NB4 (cell line): ENCODE data around the gene WNK1.
A peak's percentile ranks its signal among the peaks of the same experiment; 100 is the strongest.

Experiments
- DNase-seq: peaks from one replicate; pipeline ENCODE4 v3.0.0; 2010; ENCODE audit warnings: low read depth
- H3K4me3 ChIP-seq: one replicate; pipeline ENCODE4 v1.5.1; 2011; ENCODE audit warnings: mild to moderate bottlenecking, low read depth, low read length, moderate library complexity
- MYC ChIP-seq: IDR thresholded peaks from 2 replicates; pipeline ENCODE4 v1.6.1; 2011; ENCODE audit warnings: low read depth, low read length
- POLR2A ChIP-seq: IDR thresholded peaks from 2 replicates; pipeline ENCODE4 v1.6.1; 2011; ENCODE audit warnings: mild to moderate bottlenecking; ENCODE audit not compliant: insufficient read length; ENCODE audit errors: extremely low read depth
- TF ChIP-seq, protein P1 (sequence below): IDR thresholded peaks from one replicate; pipeline ENCODE4 v1.5.1; 2012; ENCODE audit warnings: low read depth, low read length
- TF ChIP-seq, protein P2 (sequence below): IDR thresholded peaks from 2 replicates; pipeline ENCODE4 v1.6.1; 2011; ENCODE audit warnings: low read depth, low read length

The WNK1 gene

DNA sequence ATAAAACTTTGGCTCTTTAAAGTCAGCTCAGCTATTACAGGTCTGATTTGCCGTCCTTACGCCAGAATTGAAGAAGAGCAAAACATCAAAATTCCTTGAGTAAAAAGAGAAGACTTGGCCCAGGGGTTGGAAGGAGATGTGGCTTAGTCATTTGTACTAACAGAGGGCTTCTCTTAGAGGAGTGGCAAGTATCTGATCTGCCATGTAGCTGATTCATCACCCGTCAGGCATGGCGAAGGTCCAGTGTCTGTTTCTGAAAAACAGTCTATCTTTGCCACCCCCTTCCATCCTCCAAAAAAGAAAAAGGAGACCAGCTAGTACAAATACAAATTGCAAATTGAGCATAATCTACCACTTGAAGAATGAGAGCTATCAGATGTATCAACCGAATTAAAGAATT lies 105.2 kb downstream of the WNK1 start:
- TF ChIP-seq POLR2A (no peak), MYC (no peak)
- TF ChIP-seq, protein P1, sequence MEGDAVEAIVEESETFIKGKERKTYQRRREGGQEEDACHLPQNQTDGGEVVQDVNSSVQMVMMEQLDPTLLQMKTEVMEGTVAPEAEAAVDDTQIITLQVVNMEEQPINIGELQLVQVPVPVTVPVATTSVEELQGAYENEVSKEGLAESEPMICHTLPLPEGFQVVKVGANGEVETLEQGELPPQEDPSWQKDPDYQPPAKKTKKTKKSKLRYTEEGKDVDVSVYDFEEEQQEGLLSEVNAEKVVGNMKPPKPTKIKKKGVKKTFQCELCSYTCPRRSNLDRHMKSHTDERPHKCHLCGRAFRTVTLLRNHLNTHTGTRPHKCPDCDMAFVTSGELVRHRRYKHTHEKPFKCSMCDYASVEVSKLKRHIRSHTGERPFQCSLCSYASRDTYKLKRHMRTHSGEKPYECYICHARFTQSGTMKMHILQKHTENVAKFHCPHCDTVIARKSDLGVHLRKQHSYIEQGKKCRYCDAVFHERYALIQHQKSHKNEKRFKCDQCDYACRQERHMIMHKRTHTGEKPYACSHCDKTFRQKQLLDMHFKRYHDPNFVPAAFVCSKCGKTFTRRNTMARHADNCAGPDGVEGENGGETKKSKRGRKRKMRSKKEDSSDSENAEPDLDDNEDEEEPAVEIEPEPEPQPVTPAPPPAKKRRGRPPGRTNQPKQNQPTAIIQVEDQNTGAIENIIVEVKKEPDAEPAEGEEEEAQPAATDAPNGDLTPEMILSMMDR: no peak
- TF ChIP-seq, protein P2, sequence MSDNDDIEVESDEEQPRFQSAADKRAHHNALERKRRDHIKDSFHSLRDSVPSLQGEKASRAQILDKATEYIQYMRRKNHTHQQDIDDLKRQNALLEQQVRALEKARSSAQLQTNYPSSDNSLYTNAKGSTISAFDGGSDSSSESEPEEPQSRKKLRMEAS: no peak
- no peak overlapping the region for H3K4me3 ChIP-seq
- DNase-seq: no peak

DNA sequence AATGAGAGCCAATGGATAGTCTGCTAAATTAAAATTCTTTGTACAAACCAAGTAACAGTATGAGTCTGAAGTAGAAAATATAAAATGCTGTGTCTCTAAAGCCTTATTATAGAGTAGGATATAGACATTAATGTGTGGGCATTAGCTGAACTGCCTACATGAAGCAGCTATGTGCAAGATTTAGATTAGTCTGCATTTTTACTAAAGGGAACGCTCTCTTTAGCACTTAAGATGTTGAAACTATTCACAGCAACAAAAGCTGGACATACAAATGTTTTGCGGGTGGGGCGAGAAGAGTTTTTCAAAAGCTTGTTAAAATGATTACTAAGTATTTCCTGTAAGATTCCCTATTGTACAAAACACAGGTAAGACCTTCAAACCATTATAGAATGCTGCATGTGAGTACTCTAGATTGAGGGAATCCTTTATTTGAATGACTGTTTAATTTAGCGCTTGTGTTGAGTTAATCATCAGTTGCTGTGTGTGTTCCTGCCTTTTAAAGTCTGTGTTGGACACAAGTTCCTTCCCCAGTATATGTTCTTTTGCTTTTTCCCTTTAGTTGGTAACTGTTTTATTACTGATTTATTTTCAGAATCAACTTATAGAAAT lies 110.0 kb downstream of the WNK1 start:
- no peak for TF ChIP-seq MYC
- TF ChIP-seq, protein P1: no peak
- no peak for TF ChIP-seq POLR2A
- TF ChIP-seq, protein P2: no peak
- no peak for DNase-seq
- no peak overlapping the region for H3K4me3 ChIP-seq

DNA sequence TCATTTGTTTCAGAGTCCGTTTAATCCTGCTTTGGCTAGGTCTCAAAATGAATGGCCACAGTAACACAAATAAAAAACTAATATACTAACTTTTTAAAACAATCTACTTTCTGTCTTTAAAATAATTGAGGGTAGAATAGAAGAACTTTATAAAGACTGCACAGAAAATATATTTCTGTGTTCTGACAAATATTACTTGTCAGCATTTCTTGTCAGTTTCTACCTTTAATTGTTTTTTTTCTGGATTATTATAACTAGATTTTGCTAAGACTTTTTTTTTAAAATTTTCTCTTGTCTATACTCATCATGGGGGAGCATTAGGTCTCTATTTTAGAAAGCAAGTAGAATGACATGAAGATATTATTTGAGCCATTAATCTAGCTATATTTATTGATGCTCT lies 110.9 kb downstream of the WNK1 start:
- TF ChIP-seq, protein P2: no peak
- TF ChIP-seq MYC: no peak
- TF ChIP-seq, protein P1: no peak
- TF ChIP-seq POLR2A: no peak
- no peak for DNase-seq
- no peak overlapping the region for H3K4me3 ChIP-seq

DNA sequence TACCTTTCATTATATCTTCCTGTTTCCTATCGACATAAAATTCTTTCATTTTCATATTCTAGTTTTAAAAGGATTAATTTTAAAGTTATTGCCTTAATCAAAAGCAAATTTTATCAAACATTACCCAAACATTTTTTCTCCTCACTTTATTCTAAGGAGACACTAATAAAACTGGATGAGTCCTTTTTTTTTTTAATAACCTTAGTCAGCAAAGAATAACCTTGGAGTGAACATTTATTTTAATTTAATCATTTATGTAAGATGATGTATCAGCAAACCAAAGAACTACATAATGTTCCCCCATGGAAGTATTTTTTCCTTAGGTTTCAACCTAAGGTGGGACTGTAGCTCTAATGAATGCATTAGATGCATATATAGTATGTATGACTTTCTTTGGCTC lies 113.2 kb downstream of the WNK1 start:
- H3K4me3 ChIP-seq: no peak overlapping the region
- TF ChIP-seq, protein P1: no peak
- TF ChIP-seq MYC (no peak), POLR2A (no peak)
- TF ChIP-seq, protein P2: no peak
- DNase-seq: no peak

DNA sequence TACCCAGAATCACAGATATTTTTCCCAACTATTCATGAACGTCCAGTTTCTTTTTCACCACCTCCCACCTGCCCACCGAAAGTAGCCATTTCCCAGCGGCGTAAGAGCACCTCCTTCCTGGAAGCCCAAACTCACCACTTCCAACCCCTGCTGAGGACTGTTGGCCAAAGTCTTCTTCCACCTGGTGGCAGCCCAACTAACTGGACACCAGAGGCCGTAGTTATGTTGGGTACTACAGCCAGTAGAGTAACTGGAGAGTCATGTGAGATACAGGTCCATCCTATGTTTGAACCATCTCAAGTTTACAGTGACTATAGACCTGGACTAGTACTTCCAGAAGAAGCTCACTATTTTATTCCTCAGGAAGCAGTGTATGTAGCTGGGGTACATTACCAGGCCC lies 115.5 kb downstream of the WNK1 start:
- TF ChIP-seq, protein P2: no peak
- no peak overlapping the region for H3K4me3 ChIP-seq
- DNase-seq: no peak

DNA sequence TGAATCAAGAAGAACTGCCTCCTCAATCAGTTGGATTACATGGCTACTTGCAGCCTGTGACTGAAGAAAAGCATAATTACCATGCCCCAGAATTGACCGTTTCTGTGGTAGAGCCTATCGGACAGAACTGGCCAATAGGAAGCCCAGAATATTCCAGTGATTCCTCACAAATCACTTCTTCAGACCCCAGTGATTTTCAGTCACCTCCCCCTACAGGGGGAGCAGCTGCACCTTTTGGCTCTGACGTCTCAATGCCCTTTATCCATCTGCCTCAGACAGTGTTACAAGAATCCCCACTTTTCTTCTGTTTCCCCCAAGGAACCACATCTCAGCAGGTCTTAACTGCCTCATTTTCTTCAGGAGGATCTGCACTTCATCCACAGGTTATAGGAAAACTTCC lies 116.3 kb downstream of the WNK1 start:
- no peak for DNase-seq
- no peak overlapping the region for H3K4me3 ChIP-seq
- TF ChIP-seq, protein P1: peak; percentile 4
- TF ChIP-seq POLR2A: no peak
